IPS-NIHi7 (cell line): ENCODE data around the gene TMEM254.
A peak's percentile ranks its signal among the peaks of the same experiment; 100 is the strongest.
"Not testable (repeated sequence)": the region's sequence is repeated elsewhere in the genome, so short reads cannot be mapped to it uniquely, and the experiment has no call there.

ENCODE experiments used
- DNase-seq: peaks from one replicate; pipeline ENCODE4 v3.0.0; 2012; ENCODE audit warnings: mixed read lengths; ENCODE audit errors: extremely low spot score

TMEM254 gene

GRCh38 chr10:80132299-80133139 is 54.1 kb downstream of the TMEM254 start, which contains the start of gene PLAC9:
Gene PLAC9 (plus strand): TSS chr10:80132730. CDS start chr10:80132763, 33 bp downstream.
- peak; percentile 54 for DNase-seq

GRCh38 chr10:80133206-80133605 is 54.7 kb downstream of the TMEM254 start:
- DNase-seq: no peak

DNA sequence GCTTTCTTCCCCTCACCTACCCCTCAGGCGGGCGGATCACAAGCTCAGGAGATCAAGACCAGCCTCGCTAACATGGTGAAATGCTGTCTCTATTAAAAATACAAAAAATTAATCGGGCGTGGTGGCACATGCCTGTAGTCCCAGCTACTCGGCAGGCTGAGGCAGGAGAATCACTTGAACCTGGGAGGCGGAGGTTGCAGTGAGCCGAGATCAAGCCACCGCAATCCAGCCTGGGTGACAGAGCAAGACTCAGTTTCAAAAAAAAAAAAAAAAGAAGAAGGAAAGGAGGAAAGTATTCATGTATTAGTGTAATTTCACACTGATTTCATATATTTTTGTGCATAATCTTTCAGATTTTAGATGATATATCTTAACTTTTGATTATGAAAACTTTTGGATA is 55.2 kb downstream of the TMEM254 start:
- DNase-seq: not testable (repeated sequence)

GRCh38 chr10:80136134-80136571 is 57.7 kb downstream of the TMEM254 start:
- no peak for DNase-seq

DNA sequence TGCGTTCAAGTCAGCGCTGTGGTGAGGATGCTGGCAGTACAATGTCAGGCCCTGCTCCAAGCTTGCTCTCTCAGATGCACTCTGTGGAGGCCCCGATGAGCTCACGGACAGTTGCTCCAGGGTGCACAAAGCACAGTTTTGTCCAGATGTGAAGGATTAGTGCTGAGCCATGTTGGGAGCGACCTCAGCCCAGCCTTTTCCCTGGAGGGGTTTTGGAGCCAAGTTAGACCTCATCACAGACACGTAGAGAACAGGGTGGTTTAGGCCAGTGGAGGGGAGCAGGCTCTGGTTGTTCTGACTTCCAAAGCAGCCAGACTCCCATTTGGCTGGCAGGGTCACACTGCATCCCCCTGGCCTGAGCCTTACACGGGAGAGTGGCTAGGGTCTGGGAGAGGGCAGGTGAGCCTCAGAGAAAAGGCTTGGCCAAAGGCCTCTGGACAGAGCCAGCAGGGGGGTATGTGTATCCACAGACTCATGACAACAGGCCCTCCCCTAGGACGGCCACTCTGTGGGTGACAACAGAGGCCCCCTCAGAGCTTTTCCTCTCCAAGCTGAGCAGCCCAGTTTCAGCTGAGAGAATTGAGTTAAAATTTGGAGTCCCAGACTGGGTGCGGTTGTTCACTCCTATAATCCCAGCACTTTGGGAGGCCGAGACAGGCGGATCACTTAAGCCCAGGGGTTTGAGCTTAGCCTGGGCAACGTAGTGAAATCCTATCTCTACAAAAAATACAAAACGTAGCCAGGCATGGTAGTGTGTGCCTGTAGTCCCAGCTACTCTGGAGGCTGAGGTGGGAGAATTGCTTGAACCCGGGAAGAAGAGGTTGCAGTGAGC is 58.8 kb downstream of the TMEM254 start:
- no peak for DNase-seq

GRCh38 chr10:80137920-80138319 is 59.5 kb downstream of the TMEM254 start:
- DNase-seq: no peak

DNA sequence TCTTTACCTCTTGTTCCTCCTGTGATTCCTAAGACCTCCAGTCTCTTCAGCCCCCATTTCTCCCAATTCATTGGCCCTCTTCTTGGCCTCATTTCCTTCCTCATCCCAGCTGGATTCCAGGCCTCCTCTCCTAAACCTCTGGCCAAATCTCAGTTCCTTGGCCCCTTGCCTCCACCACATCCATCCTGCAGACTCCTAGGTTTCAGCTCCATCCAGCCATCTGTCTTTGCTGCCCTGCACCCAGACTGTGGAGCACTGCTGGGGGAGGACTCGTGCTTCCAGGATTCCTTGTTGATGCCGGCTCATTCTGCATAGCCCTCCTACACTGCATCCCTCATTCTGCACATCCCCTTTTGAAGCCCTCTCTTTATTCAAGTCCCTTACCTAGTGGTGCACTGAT is 60.8 kb downstream of the TMEM254 start:
- no peak for DNase-seq

DNA sequence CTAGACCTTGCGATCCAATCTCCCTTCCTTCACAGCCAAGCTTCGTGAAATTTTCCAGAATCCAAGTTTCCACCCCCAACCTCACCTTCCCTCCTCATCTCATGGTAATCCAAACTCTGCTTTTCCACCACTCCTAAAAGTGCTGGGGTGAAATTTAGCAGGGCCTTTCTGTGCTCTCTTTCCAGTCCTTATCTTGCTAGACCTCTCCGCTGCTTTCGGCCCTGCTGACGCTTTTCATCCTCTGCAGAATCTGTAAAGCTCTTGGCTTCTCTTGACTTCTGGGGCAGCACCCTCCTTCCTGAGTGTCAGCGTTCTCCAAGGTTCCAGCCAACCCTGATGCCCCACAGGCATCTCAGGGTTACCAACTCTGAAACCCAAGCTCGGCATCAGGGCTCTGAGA is 61.8 kb downstream of the TMEM254 start:
- no peak for DNase-seq

DNA sequence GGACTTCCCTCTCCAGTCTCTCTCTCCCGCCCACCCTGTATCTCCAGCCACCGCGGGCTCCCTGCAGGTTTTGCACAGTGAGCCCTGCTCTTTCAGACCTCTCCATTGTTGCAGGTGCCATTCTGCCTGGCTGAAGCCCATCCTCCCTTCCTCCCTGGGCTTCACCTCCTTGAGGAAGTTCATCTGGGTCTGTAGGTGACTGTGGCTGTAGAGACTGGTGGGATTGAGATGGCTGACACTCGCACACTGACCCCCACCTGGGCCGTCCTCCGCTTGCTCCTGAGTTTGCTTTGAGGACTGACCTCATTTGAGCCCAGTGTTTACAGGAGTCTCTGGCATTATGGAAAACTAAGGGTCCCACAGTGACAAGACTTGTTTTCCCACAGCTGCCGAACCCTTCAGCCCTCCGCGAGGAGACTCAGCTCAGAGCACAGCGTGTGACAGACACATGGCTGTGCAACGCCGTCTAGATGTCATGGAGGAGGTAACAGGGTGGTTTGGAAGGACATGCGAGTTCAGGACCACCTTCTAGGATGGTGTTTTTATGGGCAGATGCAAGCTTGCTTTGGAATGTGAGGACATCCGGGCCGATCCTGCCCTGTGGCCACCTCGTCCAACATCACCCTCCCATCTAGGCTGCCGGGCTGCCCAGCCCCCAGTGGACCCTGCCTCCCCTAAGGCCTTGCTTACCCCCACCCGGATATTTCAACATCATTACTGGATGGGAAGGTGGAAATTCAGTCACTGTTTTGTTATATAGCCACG is 63.4 kb downstream of the TMEM254 start:
- no peak for DNase-seq
